Thoracic aorta (tissue), 2 donors: Measurements from ENCODE around the gene SP5. TPM values are rescaled to one million over a fixed set of nuclear protein-coding genes. Genes with fewer than 3 reads are reported as not detected.

ENCODE experiments used
- ATAC-seq: fragments of 150-250 bp; one replicate; pipeline ENCODE4 v1.8.0; 2017; ENCODE audit warnings: low read depth; ENCODE audit not compliant: insufficient number of reproducible peaks, low FRiP score
- DNase-seq: peaks from one replicate; pipeline ENCODE4 v3.0.0-alpha.2; 2020; ENCODE audit warnings: low spot score
- H3K27ac ChIP-seq, 2 donors: fragments of 200-600 bp; sonication (generic); 1 replicate in 1 of 2; 2 replicates in 1 of 2; pipeline ENCODE4 v1.5.1; 2016; ENCODE audit warnings: mild to moderate bottlenecking in 2 of 2, moderate library complexity in 2 of 2
- H3K27me3 ChIP-seq: fragments of 200-600 bp; sonication (generic); replicated peaks from 2 replicates; pipeline ENCODE4 v1.6.0; 2016; ENCODE audit warnings: mild to moderate bottlenecking; ENCODE audit not compliant: insufficient read depth
- H3K36me3 ChIP-seq: fragments of 200-600 bp; sonication (generic); one replicate; pipeline ENCODE4 v1.5.1; 2016
- H3K4me1 ChIP-seq, 2 donors: fragments of 200-600 bp; sonication (generic); 1 replicate in 1 of 2; 2 replicates in 1 of 2; pipeline versions ENCODE4 v1.5.1 to v1.6.0; 2016; ENCODE audit warnings: low read depth in 2 of 2, mild to moderate bottlenecking in 1 of 2; ENCODE audit not compliant: control insufficient read depth in 1 of 2
- H3K4me3 ChIP-seq: fragments of 200-600 bp; sonication (generic); 2 replicates; pipeline ENCODE4 v1.5.1; 2016; ENCODE audit warnings: mild to moderate bottlenecking
- H3K9me3 ChIP-seq: fragments of 200-600 bp; sonication (generic); 2 replicates; pipeline ENCODE4 v1.5.1; 2016
- CTCF ChIP-seq: fragments of 200-600 bp; sonication (generic); IDR thresholded peaks from one replicate; pipeline ENCODE4 v1.5.1; 2019; ENCODE audit warnings: antibody characterized with exemption
- total RNA-seq, 2 donors: library from RNA; depleted of rRNA; stranded (reverse); fragments of >200 nt; gene quantifications; one replicate each; pipeline versions ENCODE4 v1.1.0 to v1.2.3, GENCODE V29; 2016

Gene SP5
- total RNA-seq, 2 donors from 2014 or later = not detected

GRCh38 chr2:170711774-170712652 lies 3.1 kb upstream of the SP5 start:
- Histone ChIP-seq H3K27ac (no peak overlapping the region), H3K27me3 (no peaks in the 10 kb centered on the region), H3K36me3 (no peaks in the 10 kb centered on the region), H3K4me1 (peaks cover 20 to 36% of the 10 kb centered on the region in 2 donors), H3K9me3 (no peaks in the 10 kb centered on the region), H3K4me3 (no peak overlapping the region)
- no peak for ATAC-seq
- DNase-seq = no peak
- TF ChIP-seq CTCF = no peak

- Histone ChIP-seq H3K27me3 (no peaks in the 10 kb centered on the region), H3K9me3 (no peaks in the 10 kb centered on the region), H3K4me3 (peak overlapping the region; percentile 70), H3K36me3 (no peaks in the 10 kb centered on the region), H3K27ac (no peak overlapping the region), H3K4me1 (peaks cover 25 to 40% of the 10 kb centered on the region in 2 donors)
- no peak for DNase-seq
- no peak for TF ChIP-seq CTCF
- ATAC-seq = no peak
These were observed 2.2 kb upstream of the SP5 start for GRCh38 chr2:170712653-170713542.

- no peak overlapping the region for H3K27ac ChIP-seq
- H3K9me3 ChIP-seq = no peaks in the 10 kb centered on the region
- no peaks in the 10 kb centered on the region for H3K36me3 ChIP-seq
- peak overlapping the region; percentile 70 for H3K4me3 ChIP-seq
- TF ChIP-seq CTCF = no peak
- ATAC-seq (no peak), DNase-seq (no peak)
- peaks cover 25 to 40% of the 10 kb centered on the region in 2 donors for H3K4me1 ChIP-seq
- H3K27me3 ChIP-seq = no peaks in the 10 kb centered on the region
These were observed 1.4 kb upstream of the SP5 start for GRCh38 chr2:170713543-170714380.

GRCh38 chr2:170714381-170715061 lies 616 bp upstream of the SP5 start:
- no peaks in the 10 kb centered on the region for H3K27me3 ChIP-seq
- no peak for TF ChIP-seq CTCF
- no peak for ATAC-seq
- no peaks in the 10 kb centered on the region for H3K9me3 ChIP-seq
- no peak overlapping the region for H3K27ac ChIP-seq
- H3K36me3 ChIP-seq = no peaks in the 10 kb centered on the region
- DNase-seq = no peak
- H3K4me3 ChIP-seq = peak overlapping the region; percentile 70
- peaks cover 25 to 40% of the 10 kb centered on the region in 2 donors for H3K4me1 ChIP-seq
